ENCODE results near the gene BPIFB1. TPM values are rescaled to one million over a fixed set of nuclear protein-coding genes. Genes with fewer than 3 reads are reported as not detected.

BPIFB1 gene
- total RNA-seq, 1 donor from 2014 or later = not detected

DNA sequence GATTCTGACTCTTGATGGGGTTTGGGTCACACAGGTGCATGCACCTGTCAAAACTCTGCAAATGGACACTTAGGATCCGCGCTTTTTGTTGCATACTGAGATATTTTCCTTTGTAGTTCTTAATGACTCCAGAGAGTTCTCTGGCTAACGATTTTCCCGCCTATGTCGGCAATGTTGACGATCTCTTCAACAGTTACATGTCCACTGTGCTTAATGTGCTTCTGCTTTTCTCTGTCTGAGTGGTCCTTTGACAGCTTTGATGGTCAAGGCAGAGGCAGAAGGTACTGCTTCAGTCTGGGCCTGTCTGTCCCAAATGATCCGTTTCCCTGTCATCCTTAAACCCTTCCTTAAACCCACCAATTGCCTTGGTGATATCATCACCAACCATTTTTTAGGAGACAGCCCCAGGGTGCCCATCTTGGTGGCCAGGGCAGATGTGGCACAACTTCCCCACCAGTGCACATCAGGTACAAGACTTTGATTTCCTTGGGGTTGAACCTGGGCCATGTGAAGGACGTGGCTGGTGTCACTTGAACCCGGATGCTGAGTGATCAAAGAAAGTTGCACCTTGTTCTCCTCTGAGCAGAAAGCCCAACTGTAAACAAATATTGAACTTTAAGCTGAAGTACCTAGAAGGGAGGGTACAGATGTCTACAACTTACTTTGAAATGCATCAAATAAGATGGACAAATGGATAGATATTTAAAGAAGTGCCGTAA lies 10.7 kb upstream of the BPIFB1 start:
- intact Hi-C loops (cut with micrococcal nuclease) = no loop called here

DNA sequence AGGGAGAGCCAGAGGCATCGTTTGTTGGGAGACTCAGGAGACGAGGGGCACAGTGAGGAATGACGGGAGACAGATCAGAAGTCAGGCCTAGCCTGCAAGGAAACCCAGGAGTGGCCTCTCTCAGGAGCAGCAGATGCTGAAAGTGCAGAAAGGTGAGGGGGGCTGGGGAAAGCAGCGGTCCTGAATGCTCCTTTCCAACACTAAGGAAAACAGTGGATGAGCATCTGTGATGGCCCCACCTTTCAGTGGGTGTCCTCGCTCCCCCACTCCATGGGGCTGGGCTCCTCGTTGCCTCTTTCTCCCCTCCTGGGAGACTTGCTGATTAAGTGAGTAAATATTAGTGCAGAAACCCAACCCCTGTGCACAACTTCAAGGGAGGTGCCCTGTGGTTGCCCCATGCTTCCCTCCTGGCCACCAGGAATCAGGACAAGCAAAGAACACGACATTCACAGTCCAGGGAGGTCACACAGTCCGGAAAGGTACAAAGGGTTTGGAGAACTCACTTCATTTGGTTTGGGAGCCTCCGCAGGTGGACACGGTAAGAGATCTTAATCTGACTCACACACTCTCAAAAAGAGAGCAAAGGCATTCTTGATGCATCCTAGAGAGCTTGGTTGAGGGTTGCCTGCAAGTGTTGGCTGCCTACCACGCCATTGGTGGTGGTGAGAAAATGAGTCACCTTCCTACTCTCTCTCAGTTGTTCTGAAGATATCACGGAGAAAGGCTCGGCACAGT lies 9.7 kb upstream of the BPIFB1 start:
- intact Hi-C loops (cut with micrococcal nuclease) = no loop called here

DNA sequence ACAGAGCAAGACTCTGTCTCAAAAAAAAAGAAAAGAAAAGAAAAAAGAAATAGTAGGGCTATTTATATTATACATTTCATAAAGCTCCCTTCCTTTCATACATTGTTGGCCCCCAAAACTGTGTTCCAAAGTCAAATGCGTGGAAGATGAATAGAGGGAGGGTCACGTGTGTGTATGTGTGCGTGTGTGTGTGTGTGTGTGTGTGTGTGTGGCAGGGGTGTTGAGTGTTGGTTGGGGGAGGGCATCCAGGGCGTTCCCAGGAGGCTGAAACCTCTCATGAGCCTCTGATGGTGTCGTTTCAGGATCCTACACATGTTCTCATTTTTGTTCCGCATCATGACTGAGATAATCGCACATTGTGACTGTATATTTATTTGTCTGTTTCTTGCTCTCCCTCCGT lies 7.8 kb upstream of the BPIFB1 start:
- intact Hi-C loops (cut with micrococcal nuclease) = no loop called here

DNA sequence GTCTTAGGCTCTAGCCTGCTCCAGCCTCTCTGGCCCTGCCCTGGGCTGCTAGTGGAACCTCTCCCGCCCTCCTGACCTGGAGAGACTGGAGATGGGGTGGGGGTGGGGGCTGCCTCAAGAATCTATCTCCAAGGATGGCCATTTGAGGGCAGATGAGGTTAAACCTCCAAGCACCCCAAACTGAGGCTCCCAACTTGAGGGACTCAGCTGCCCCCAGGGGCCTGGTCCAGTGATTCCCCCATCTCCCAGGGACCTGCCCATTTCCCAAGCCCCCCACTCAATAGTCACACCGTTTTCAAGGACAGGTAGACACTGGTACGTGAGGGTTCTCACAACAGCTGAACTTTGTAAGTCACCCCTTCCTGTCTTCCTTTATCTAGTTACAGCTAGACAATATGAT lies 7.1 kb upstream of the BPIFB1 start:
- intact Hi-C loops (cut with micrococcal nuclease) = no loop called here

DNA sequence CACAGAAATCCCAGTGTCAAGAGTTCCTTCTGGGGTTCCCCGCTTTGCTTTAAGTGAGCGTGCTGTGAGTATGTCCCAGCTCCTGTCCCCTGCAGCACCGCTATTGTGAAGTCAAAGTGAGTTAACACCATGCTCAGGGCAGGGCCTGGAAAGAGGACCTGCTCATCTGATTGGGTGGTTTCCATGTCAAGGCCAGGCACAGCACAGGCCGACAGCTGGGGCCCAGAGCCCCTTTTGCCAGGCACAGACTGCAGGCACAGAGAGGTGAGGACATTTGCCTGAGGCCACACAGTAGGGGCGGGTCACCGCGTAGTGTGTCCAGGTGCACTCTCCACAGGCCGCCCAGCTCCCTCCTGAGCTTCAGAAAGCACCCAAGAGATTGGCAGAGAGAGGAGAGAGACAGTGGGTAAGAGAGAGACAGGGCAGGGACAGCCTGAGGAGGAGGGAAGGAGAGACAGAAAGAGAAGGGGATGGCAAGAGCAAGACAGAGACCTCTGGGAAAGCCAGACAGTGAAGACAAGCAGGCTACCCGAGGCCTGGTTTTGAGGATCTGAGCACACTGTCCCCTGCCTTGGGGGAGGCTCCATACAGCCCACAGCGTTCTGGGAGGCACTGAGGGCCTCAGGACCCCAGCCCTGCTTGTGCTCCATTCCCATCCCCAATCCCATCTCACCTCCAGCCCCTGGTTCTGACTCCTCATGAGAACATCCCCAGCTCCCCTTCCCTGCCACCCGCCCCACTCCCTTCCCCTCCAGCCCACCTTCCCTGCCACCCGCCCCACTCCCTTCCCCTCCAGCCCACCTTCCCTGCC lies 6.5 kb upstream of the BPIFB1 start:
- intact Hi-C loops (cut with micrococcal nuclease) = no loop called here

DNA sequence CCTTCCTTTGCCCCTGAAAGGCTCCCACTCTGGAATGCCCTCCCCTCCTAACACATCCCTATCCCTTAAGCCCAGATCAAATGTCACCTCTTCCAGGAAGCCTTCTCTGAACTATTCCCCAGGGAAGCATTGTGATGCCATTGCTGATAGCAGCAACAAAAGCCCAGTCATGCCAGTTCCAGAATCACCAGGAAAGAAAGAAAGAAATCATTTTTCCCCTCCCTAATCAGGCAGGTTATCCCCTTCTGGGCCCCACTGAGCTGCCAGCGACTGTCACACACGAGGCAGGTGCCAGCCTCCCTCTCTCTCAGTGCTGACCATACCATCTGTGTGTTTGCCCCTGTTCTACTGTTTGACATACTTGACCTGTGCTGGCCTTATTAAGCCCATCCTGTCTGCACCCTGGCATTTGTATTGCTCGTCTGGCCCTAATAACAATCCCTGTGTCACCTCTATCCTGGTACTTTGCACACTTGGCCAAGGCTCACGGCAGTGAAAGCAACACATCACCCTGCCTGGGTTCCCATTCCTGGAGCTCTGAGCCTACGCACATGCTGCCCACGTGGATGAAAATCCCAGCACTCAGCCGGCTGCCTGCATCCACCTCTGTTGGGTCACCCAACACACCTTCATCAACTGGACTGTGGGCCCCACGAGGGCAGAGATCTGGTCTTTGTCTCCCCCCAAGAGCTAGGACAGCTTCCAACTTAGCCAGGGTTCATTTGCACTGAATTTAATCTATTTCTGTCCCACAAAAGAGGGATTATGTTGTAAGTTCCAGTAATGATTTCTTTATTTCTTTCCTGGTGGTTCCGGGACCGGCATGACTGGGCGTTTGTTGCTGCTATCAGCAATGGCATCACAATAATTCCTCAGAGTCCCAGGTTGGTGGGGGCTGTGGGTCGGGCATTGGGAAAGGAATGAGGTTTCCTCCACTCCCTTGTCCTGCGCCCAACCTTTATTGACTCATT lies 5.3 kb upstream of the BPIFB1 start:
- intact Hi-C loops (cut with micrococcal nuclease) = no loop called here

DNA sequence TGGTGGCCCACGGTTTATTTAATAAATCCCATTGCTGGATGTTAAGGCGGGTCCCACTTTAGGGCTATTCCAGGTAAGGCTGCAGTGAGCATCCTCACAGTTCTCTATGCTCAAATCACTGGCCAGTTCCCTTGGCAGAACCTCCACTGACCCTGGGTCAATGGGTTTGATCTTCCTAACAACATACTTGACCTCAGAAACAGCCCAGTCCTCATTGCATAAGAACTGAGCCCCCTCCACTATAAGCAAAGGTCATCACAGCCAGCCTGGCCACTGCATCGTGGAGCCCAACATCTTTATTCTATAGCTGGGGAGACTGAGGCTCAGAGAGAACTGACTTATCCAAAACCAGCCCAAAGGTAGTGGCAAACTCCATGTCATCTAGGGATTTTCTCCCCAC lies 4.3 kb upstream of the BPIFB1 start:
- intact Hi-C loops (cut with micrococcal nuclease) = no loop called here

DNA sequence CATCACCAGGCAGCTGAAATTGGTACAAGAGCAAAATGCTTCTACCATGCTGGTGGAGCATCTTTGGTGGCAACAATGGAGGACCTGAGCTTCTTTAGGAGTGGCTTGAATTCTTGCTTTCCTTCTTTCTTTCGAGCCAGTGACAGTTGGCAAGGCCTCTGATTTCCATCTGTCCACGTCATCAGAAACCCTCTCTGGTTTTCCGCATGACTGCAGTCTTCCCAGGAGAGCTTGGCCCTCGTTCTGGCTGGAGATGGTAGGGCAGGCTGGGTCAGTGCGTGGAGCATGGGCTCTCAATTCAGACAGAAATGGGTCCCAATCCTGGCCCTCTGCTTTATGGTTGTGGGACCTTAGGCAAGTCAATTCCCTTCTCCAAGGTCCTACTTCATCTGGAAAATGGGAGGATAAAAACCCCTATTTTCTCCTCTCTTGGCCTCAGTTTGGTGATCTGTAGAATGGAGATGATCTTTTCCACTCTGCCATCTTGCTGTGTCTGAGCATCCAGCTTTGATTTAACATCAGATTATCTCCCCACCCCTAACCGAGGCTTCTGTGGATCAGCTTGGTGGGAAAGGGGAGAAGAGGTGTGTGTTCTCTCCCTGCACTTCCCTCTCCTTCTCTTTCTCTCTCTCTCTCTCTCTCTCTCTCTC lies 3.6 kb upstream of the BPIFB1 start:
- intact Hi-C loops (cut with micrococcal nuclease) = no loop called here

DNA sequence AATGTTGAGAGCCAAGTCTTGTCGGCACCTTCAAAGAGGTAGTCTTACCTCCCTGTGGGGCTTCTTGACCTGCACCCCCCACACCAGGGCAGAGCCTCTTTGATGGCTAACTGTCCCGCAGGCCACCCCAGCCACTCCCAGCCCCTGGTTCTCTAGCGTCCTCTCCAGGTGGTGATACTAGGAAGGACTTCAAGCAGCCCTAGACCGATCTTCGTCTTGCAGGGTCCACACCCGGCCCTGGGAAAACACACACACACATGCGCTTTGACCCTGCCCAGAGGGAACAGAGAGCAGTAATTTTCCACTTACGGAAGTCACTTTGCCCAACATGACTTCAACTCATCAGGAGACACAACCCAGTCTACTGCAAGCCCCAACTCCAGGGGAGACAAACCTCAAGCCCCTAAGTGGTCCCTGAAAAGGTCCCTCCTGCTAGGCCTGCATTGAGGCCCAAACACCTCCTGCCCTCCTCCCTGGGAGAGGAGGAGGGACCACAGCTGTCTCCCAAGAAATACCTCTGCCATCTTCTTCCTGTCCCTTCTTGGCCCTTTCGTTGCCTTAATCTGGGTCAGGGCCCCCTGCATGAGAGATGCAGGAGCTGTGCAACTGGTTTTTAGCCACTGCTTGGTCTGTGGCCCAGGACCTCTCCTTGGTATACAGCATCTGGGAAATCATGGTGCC lies 2.9 kb upstream of the BPIFB1 start:
- intact Hi-C loops (cut with micrococcal nuclease) = loop anchor here (5.0 kb wide), 1 partner anchor 188 kb away; no protein-coding TSS in a partner anchor

DNA sequence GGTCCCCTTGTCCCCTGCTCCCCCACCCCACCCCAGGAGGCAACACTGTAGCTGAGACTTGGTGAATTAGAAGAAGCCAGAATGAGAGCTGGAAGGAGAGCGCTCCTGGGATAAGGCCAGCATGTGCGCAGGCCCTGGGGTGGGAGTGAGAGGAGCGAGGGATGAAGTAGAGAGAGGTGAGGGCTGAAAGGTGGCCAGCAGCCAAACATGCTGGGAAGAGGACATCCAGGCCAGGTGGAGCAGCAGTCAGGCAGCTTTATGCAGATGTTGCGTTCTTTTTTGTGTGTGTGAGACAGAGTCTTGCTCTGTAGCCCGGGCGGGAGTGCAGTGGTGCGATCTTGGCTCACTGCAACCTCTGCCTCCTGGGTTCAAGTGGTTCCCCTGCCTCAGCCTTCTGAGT lies 2.2 kb upstream of the BPIFB1 start:
- intact Hi-C loops (cut with micrococcal nuclease) = loop anchor here (5.0 kb wide), 1 partner anchor 188 kb away; no protein-coding TSS in a partner anchor

DNA sequence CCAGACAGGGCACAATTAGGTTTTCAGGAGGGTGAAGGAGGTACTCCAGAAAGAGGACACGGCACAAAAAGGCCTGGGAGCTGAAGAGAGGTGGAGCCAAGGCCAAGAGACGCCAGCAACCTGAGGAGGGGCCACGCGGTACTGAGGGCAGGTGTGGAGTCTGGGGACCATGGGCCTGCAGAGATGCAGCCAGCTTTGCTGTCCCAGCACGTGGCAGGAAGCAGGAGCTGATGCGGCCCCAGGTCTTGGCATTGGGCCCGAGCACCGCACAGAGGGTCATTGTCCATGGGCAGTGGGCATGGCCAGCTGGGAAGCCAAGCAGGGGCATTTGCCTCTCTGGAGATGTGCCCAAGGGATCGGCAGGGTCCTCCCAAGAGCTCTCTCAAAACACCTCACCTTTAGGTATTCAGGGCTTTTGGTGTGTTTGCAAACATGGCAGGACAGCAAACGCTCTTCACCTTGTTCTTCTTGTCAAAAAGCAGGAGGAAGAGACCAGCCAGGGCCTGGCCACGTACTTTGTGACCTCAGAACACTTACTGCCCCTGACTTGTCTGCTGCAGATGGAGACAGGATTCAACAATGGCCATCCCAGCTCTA lies 1.4 kb upstream of the BPIFB1 start:
- intact Hi-C loops (cut with micrococcal nuclease) = loop anchor here (5.0 kb wide), 1 partner anchor 189 kb away; no protein-coding TSS in a partner anchor

DNA sequence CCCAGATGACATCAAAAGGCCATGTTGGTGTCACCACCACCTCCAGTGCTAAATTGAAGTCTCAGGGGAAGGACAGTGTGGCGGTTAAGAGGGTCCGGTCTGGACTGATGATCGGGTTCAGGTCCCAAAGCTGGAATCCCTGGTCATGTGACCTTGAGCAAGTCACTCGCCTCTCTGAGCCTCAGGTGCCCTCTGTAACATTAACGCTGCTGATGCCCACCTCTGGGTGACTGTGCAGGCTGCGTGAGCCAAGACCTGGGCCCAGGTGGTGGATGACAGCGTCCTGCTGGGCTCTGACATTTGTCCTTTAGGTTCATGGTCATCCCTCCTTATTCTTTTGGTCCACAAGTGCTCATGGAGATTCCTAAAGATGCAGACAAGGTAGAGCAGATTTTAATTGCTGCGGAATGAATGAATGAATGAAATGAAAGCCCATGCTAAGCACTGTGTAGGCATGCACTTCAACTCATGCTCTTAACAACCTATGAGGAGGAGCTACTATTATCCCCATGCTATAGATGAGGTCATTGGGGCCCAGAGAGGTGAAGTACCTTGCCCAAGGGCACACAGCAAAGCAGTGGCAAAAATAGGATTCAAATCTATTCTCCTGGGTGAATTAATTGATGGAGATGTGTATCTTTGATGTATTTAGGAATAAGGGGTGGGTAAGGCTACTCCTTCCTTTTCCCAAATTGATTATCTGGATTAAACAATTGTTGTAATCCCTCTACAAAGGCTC lies 649 bp upstream of the BPIFB1 start:
- intact Hi-C loops (cut with micrococcal nuclease) = loop anchor here (5.0 kb wide), 1 partner anchor 190 kb away; no protein-coding TSS in a partner anchor

DNA sequence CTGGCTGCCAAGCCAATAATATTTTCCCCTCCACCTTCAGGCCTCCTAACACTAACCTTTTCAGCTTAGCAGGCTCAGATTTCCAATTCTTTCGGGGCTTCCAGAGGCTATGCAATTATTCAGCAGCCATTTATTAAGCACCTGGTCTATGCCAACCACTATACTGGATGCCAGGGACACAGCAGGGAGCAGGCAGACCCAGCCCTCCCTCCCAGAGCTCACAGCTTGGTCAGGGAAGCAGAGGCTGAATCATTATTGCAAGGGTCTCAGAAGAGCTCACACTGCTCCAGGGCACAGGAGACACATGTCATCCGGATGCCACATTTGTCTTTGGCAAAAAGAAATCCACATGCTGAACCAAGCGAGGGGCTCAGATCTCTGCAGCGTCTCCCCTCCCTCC lies 1.3 kb downstream of the BPIFB1 start:
- intact Hi-C loops (cut with micrococcal nuclease) = loop anchor here (5.0 kb wide), 1 partner anchor 192 kb away; no protein-coding TSS in a partner anchor

DNA sequence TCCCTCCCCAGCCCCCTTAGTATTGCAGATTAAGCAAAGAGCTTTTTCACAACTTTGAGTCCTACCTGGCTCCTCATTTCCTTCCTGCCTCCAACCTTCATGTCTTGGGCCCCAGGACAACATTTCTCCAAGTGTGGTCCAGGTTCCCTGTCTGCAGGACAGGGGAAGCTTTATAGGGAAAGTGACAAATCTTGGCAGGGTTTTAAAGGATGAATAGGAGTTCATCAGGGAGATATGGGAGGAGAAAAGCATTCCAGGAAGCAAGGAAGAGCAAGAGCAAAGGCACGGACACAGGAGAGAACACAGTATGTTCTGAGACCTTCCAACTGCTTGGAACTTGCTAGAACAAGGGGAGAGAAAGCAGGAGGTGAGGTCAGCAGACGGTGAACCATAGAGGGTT lies 1.9 kb downstream of the BPIFB1 start:
- intact Hi-C loops (cut with micrococcal nuclease) = loop anchor here (5.0 kb wide), 1 partner anchor 193 kb away; no protein-coding TSS in a partner anchor

DNA sequence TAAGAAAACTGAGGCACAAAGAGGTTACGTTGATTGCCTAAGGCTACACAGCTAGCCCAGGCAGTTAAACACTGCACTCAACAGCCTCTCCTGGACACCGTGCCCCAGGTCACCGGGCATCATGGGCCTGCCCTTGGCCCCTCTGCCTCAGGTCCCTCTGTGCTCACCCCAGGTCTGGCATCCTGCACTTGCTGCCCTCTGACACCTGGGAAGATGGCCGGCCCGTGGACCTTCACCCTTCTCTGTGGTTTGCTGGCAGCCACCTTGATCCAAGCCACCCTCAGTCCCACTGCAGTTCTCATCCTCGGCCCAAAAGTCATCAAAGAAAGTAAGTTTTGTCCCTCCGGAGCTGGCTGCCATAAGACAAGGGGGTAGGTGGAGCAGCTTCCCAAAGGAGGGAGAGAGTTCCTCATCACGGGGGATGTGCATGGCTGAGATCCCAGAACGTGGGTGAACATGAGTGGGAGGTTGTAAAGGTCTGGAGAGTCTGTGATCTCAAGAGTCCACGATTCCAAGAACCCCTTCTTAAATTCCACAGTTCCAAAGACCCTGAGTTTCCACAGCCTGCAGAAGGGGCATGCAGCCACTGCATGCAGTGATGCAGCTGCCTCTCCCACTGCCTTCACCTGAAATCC lies 3.0 kb downstream of the BPIFB1 start:
- intact Hi-C loops (cut with micrococcal nuclease) = no loop called here

DNA sequence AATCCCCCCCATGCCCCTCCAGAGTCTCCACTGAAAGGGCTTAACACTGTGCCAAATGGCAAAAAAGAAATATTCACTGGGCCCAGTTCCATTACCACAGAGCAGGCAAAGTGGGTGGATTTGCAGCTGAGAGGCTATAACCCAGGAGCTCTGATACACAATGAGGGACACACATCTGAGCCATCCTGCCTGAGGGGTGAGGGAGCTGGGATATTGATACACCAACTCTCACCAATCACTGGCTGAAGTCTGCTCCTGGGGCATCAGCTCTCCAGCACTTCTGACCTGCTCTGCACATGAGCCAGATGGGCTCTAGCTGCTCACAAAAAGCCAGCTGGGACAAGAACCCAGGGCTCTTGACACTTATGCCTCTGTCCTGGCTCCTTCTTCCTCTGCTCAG lies 4.9 kb downstream of the BPIFB1 start:
- intact Hi-C loops (cut with micrococcal nuclease) = no loop called here

DNA sequence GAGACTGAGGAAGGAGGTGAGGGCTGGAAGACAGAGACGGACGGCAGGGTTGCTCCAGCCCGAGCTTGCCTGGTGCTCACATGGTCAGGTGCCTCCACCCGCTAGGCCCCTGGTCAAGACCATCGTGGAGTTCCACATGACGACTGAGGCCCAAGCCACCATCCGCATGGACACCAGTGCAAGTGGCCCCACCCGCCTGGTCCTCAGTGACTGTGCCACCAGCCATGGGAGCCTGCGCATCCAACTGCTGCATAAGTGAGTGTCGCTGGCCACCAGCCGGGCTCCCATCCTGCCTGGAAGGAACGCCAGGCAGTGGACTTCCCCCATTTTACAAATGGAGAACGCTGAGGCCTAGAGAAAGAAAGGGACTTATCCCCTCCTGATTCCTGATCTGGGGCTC lies 7.8 kb downstream of the BPIFB1 start:
- intact Hi-C loops (cut with micrococcal nuclease) = loop anchor here (1.0 to 5.0 kb wide), 2 partner anchors 195 to 619 kb away; partner anchors contain the start of gene C20orf203

DNA sequence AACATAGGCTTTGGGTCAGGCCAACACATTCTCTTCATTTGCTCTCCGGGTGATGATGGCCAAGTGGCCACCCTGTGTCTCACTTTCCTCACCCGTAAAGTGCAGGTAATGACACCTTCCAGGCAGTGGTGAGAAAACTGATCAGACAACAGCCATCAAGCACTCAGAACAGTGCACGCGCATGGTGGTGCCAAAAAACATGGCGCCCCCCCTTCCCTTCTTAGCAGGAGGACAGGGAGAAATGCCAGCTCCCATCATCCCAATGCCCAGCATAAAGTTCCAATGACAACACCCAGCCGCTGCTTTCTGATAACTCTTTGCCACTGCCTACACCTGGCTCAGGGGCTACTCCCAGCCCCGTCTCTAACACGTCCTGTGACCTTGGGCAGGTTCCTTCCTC lies 8.4 kb downstream of the BPIFB1 start:
- intact Hi-C loops (cut with micrococcal nuclease) = loop anchor here (1.0 to 5.0 kb wide), 2 partner anchors 195 to 619 kb away; partner anchors contain the start of gene C20orf203

Data from T-helper 1 cell treated with Interleukin-12 subunit alpha and Interleukin-12 subunit beta and Interleukin-4 antibody, amounts not matched to agents 30 ng/mL and 1 ng/mL, for 36 hours (primary cell).